ENCODE results near the gene BPHL. TPM values are rescaled to one million over a fixed set of nuclear protein-coding genes. Genes with fewer than 3 reads are reported as not detected.

The BPHL gene
- total RNA-seq, result 11.7 and 14.3 TPM in 2 replicates

DNA sequence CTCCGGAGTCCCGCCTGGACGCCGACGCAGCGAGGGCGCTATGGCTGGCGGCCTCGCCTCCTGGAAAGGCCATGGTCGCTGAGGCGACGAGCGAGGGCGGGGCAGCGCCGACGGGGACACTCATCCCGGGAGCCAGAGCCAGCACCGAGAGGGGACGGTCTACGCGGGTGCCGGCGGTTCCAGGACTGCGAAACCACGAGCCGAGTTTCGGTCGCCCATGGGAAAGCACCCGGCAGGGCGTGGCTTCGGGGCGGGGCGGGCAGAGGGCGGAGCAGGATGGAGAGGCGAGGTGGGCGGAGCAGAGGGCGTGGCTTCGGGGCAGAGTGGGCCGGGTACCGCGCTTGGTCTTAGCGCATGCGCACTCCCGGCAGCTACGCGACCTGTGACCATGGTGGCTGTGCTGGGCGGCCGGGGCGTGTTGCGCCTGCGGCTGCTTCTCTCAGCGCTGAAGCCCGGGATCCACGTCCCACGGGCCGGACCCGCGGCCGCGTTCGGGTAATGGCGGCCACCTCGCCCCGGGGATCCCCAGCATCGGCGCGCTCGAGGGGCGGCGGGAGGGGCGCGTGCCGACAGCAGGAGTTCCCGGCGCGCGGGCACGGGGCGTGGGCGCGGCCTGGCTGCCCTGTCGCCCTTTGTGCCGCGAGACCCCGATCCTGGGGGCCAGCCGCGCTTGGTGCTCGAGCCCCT lies at the start of gene BPHL:
TSS of gene BPHL (plus strand) at position 359 of the 687 bp plus-strand sequence. CDS start at position 389, 30 bp downstream.

GRCh38 chr6:3157131-3157933 lies 38.8 kb downstream of the BPHL start, which contains the start of gene TUBB2A:
Gene TUBB2A (minus strand): TSS chr6:3157544. CDS start chr6:3157463, 81 bp downstream.

Other genes starting within 250 kb of the BPHL start
- gene SERPINB9, start 215.4 kb upstream of the BPHL start, total RNA-seq, result 5.9 and 8.9 TPM in 2 replicates
- gene SERPINB6, start 147.1 kb upstream of the BPHL start, total RNA-seq, result 79.0 and 111 TPM in 2 replicates
- 7.7 and 24.2 TPM in 2 replicates for gene NQO2, start 118.8 kb upstream of the BPHL start, total RNA-seq
- 12.5 and 15.6 TPM in 2 replicates for gene RIPK1, start 50.2 kb upstream of the BPHL start, total RNA-seq
- gene TUBB2A, start 38.8 kb downstream of the BPHL start, total RNA-seq, result 145 and 261 TPM in 2 replicates
- 95.3 and 95.6 TPM in 2 replicates for gene TUBB2B, start 108.9 kb downstream of the BPHL start, total RNA-seq
- 37.8 and 39.6 TPM in 2 replicates for gene PSMG4, start 140.2 kb downstream of the BPHL start, total RNA-seq

All from mesangial cell (primary cell).